ENCODE data around the gene ADRM1.

Gene ADRM1

DNA sequence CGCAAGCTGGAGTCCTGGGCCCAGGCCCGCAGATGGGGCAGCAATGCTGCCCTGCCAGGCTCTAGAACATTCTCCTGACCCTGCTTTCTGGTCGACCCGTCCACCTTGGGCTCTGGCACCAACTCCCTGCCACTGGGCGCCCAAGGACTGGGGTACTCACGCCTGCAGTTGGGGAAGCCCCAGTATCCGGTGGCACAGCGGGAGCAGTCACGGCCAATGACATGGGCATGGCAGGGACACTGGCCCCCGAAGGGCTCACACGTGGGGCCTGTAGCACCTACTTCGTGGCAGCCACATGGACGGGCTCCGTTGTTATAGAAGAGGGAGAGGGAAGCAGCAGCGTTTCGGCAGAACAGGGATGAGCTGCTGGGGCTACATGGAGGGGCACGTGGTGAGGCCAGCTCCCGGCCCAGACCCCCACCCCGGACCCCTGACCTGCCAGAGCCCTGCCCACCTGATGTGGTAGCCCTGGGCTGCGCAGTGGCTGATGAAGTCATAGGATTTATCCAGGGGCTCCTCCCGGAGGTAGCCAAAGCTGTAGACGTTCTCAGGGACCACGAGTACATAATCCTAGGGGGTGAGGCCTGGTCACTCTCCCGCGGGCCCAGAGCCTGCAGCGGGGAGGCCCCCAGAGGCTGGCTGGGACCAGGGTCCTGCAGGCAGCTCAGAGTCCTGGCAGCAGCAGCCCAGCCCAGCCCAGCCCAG, 26.0 kb downstream of the ADRM1 start:
- no peak for DNase-seq (ENCODE audit: low spot score)
- in situ Hi-C loops (cut with MboI; ENCODE audit: low sequenced_read_pairs, unreplicated experiment), result no loop called here
- TF ChIP-seq CTCF (IDR thresholded peaks at IDR 0.05; ENCODE audit: borderline replicate concordance, control extremely low read depth, extremely low read depth, insufficient read depth, missing control alignments), result no peak

DNA sequence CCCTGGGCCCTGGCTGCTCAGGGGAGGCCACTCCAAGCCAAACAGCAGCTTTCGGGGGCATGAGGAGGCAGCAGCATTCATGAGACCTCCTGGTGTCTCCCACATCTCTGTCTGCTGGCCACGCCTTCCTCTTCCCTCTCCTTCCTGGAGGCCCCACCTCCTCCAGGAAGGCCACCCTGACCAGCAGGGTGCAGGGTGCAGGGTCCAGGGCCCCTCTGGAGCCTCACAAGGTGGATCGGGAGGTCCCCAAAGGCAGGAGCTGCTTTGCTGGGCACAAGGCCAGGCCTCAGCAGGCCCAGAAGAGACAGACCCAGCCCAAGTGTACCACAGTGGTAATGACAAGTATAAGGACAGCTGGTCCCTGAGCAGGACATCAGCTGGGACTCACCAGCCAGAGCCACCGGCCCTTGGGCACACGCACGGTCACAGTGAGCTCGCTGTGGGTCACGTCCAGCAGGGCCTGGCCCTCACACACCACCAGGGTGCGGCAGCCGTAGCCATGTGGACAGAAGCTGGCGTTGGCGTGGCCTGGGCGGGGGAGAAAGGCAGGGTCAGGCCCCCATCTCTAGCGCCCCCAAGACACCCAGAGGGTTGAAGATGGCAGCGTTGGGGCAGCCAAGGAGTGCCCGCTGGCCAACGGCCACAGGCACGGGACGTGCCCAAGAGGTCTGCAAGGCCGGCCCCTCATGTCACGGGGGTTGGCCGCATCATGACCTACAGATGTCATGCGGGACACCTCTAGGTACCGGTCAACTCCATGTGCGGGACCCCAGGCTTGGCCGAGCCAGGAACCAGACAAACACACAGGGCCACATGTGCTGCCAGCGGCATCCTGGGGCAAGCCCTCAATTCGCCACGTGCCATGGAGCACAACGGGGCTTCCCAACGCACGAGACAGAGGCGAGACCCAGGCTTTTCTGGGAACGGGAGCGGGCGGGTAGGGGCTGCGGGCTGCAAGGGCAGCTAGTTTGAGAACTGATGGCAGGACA, 26.9 kb downstream of the ADRM1 start:
- no peak for DNase-seq (ENCODE audit: low spot score)
- in situ Hi-C loops (cut with MboI; ENCODE audit: low sequenced_read_pairs, unreplicated experiment), result no loop called here
- no peak for TF ChIP-seq CTCF (IDR thresholded peaks at IDR 0.05; ENCODE audit: borderline replicate concordance, control extremely low read depth, extremely low read depth, insufficient read depth, missing control alignments)

DNA sequence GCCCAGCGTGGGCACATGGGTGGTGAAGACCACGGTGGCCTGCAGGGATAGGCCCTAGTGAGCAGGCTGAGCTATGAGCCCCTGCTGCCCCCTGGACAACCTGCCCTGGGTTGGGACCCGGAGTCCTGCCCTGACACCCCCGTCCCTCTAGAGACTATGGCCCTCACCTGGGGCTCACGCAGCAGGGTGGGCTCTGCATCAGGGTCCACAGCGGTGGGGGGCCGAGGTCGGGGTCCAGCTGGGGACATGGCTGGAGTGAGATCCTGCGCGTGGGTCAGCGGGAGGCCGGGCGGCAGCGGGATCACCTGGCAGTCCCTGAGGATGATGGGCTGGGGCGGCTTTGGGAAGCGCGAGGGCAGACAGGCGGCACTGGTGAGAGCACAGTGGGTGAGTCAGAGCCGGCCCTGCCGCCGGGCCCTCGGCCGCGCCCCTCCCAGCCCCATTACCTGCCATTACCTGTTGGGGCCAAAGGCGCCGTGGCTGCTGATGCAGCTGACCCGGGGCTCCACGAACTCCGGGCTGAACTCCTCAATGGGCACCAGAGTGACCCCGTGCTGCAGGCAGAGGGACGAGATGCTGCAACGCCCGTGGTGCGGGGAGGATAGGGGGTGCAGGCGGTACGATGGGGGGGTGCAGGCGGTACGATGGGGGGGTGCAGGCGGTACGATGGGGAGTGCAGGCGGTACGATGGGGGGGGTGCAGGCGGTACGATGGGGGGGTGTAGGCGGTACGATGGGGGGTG, 27.9 kb downstream of the ADRM1 start:
- no peak for TF ChIP-seq CTCF (IDR thresholded peaks at IDR 0.05; ENCODE audit: borderline replicate concordance, control extremely low read depth, extremely low read depth, insufficient read depth, missing control alignments)
- DNase-seq (ENCODE audit: low spot score), result no peak
- in situ Hi-C loops (cut with MboI; ENCODE audit: low sequenced_read_pairs, unreplicated experiment), result no loop called here

GRCh38 chr20:62331347-62331746, 28.6 kb downstream of the ADRM1 start:
- in situ Hi-C loops (cut with MboI; ENCODE audit: low sequenced_read_pairs, unreplicated experiment), result no loop called here

DNA sequence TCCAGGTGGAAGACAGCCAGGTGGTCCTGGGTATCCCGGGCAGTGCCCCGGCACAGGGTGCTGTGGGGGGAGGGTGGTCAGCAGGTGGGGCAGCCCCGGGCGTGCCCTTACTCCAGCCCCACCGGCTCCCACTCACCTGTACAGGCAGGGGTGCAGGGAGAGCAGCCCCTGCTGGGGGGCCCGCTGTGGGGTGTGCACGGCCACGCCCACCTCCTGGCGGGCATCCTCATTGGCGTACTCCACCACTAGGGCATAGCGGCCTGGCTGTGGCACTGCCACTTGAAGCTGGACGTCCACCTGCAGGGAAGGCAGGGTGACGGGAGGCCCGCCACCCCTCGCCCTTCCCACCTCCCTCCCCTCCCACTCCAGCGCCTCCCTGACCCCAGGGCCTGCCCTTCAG, 29.6 kb downstream of the ADRM1 start:
- DNase-seq (ENCODE audit: low spot score), result no peak
- in situ Hi-C loops (cut with MboI; ENCODE audit: low sequenced_read_pairs, unreplicated experiment), result no loop called here
- no peak for TF ChIP-seq CTCF (IDR thresholded peaks at IDR 0.05; ENCODE audit: borderline replicate concordance, control extremely low read depth, extremely low read depth, insufficient read depth, missing control alignments)

More at GRCh38 chr20:62331347-62331746, 28.6 kb downstream of the ADRM1 start:
- no peak for DNase-seq (ENCODE audit: low spot score)
- no peak for TF ChIP-seq CTCF (IDR thresholded peaks at IDR 0.05; ENCODE audit: borderline replicate concordance, control extremely low read depth, extremely low read depth, insufficient read depth, missing control alignments)
